ENCODE data around the gene TMEM248.

- no peak for TF ChIP-seq BCL11A (IDR thresholded peaks at IDR 0.05; ENCODE audit: low read depth, low read length)
- TF ChIP-seq ZNF217 (IDR thresholded peaks at IDR 0.05) = no peak
- TF ChIP-seq RELA (IDR thresholded peaks at IDR 0.05; ENCODE audit: borderline replicate concordance, partially characterized antibody) = no peak
- TF ChIP-seq, protein P1, sequence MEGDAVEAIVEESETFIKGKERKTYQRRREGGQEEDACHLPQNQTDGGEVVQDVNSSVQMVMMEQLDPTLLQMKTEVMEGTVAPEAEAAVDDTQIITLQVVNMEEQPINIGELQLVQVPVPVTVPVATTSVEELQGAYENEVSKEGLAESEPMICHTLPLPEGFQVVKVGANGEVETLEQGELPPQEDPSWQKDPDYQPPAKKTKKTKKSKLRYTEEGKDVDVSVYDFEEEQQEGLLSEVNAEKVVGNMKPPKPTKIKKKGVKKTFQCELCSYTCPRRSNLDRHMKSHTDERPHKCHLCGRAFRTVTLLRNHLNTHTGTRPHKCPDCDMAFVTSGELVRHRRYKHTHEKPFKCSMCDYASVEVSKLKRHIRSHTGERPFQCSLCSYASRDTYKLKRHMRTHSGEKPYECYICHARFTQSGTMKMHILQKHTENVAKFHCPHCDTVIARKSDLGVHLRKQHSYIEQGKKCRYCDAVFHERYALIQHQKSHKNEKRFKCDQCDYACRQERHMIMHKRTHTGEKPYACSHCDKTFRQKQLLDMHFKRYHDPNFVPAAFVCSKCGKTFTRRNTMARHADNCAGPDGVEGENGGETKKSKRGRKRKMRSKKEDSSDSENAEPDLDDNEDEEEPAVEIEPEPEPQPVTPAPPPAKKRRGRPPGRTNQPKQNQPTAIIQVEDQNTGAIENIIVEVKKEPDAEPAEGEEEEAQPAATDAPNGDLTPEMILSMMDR (IDR thresholded peaks at IDR 0.05 in 2 of 3, conservative IDR thresholded peaks at IDR 0.05 in 1 of 3; ENCODE audit: control insufficient read depth in 2 of 3, extremely low read depth in 1 of 3, insufficient read depth in 1 of 3, low read depth in 3 of 3, low read length in 3 of 3) = no peak
- no peak for TF ChIP-seq EZH2 (IDR thresholded peaks at IDR 0.05; ENCODE audit: borderline replicate concordance, control insufficient read depth, low read depth, low read length)
These were observed 977 bp downstream of the TMEM248 start for GRCh38 chr7:66921918-66922486.

Measured in GM12878 (cell line).